ENCODE measurements around the gene RRBP1.
"Not testable (repeated sequence)": the region's sequence is repeated elsewhere in the genome, so short reads cannot be mapped to it uniquely, and the experiment has no call there.

Gene RRBP1

GRCh38 chr20:17707951-17708350 lies 25.9 kb upstream of the RRBP1 start:
- not testable (repeated sequence) for DNase-seq

- no peak for DNase-seq
Measured at GRCh38 chr20:17706632-17707031, 24.6 kb upstream of the RRBP1 start.

GRCh38 chr20:17705916-17706315 lies 23.9 kb upstream of the RRBP1 start:
- no peak for DNase-seq

GRCh38 chr20:17704589-17705317 lies 22.7 kb upstream of the RRBP1 start:
- DNase-seq: no peak

GRCh38 chr20:17701826-17702225 lies 19.8 kb upstream of the RRBP1 start:
- no peak for DNase-seq

- DNase-seq: no peak
Measured at GRCh38 chr20:17700637-17701036, 18.6 kb upstream of the RRBP1 start.

GRCh38 chr20:17699931-17700351 lies 17.9 kb upstream of the RRBP1 start, which contains the start of gene BANF2:
Gene BANF2 (plus strand): TSS chr20:17699966. CDS start chr20:17725026, 25,060 bp downstream.
- DNase-seq: no peak

- no peak for DNase-seq
Measured at GRCh38 chr20:17698384-17698783, 16.3 kb upstream of the RRBP1 start.

GRCh38 chr20:17697171-17697570 lies 15.1 kb upstream of the RRBP1 start:
- no peak for DNase-seq

GRCh38 chr20:17696287-17696686 lies 14.2 kb upstream of the RRBP1 start:
- DNase-seq: no peak

- DNase-seq: no peak
Measured at GRCh38 chr20:17694767-17695166, 12.7 kb upstream of the RRBP1 start.

- DNase-seq: no peak
Measured at GRCh38 chr20:17693444-17694001, 11.5 kb upstream of the RRBP1 start.

GRCh38 chr20:17691758-17692157 lies 9.7 kb upstream of the RRBP1 start:
- DNase-seq: no peak

GRCh38 chr20:17690144-17690543 lies 8.1 kb upstream of the RRBP1 start:
- DNase-seq: no peak

GRCh38 chr20:17688965-17689364 lies 6.9 kb upstream of the RRBP1 start:
- DNase-seq: no peak

- no peak for DNase-seq
Measured at GRCh38 chr20:17687800-17688199, 5.8 kb upstream of the RRBP1 start.

- no peak for DNase-seq
Measured at GRCh38 chr20:17685168-17685567, 3.1 kb upstream of the RRBP1 start.

- DNase-seq: no peak
Measured at GRCh38 chr20:17684077-17684888, 2.2 kb upstream of the RRBP1 start.

- no peak for DNase-seq
Measured at GRCh38 chr20:17683218-17684076, 1.4 kb upstream of the RRBP1 start.

GRCh38 chr20:17682889-17683198 lies 802 bp upstream of the RRBP1 start:
- no peak for DNase-seq

- DNase-seq: no peak
Measured at GRCh38 chr20:17681726-17682102, 328 bp downstream of the RRBP1 start.

GRCh38 chr20:17680836-17681725 lies 961 bp downstream of the RRBP1 start:
- peak; percentile 21 for DNase-seq
